HepG2 (cell line): ENCODE measurements around the gene PEAK1. TPM values are rescaled to one million over a fixed set of nuclear protein-coding genes. Genes with fewer than 3 reads are reported as not detected.

Source experiments
- ATF1 ChIP-seq: IDR thresholded peaks from 2 replicates; pipeline ENCODE4 v1.6.1; 2016; ENCODE audit warnings: mild to moderate bottlenecking, control low read depth
- ETV6 ChIP-seq: sonication (generic); formaldehyde crosslinking; conservative IDR thresholded peaks from 2 replicates; pipeline ENCODE4 v1.4.0; 2020; ENCODE audit warnings: missing genetic modification reagents
- FOXM1 ChIP-seq: sonication (generic); formaldehyde crosslinking; IDR thresholded peaks from 2 replicates; pipeline ENCODE4 v1.5.0; 2020; ENCODE audit warnings: missing genetic modification reagents
- MED8 ChIP-seq: sonication (generic); formaldehyde crosslinking; IDR thresholded peaks from 2 replicates; pipeline ENCODE4 v1.8.1; 2023; ENCODE audit warnings: mild to moderate bottlenecking, missing genetic modification reagents; ENCODE audit not compliant: insufficient replicate concordance
- PPARG ChIP-seq: conservative IDR thresholded peaks from 2 replicates; pipeline ENCODE4 v1.6.1; 2016; ENCODE audit warnings: missing biosample characterization, missing genetic modification reagents
- RCOR2 ChIP-seq: IDR thresholded peaks from 2 replicates; pipeline ENCODE4 v1.6.1; 2016; ENCODE audit warnings: missing biosample characterization, missing genetic modification reagents
- RFX1 ChIP-seq: fragments of 450-650 bp; IDR thresholded peaks from 2 replicates; pipeline ENCODE4 v1.6.1; 2017
- RFXANK ChIP-seq: IDR thresholded peaks from 2 replicates; pipeline ENCODE4 v1.6.1; 2016
- RORA ChIP-seq: sonication (generic); formaldehyde crosslinking; IDR thresholded peaks from 2 replicates; pipeline ENCODE4 v1.5.0; 2020; ENCODE audit warnings: mild to moderate bottlenecking, missing genetic modification reagents, moderate library complexity
- YY1 ChIP-seq: IDR thresholded peaks from 2 replicates; pipeline ENCODE4 v1.6.1; 2011; ENCODE audit warnings: low read length, low read depth, moderate library complexity, mild to moderate bottlenecking; ENCODE audit not compliant: insufficient read depth, insufficient replicate concordance
- ZNF501 ChIP-seq: sonication (generic); formaldehyde crosslinking; IDR thresholded peaks from 2 replicates; pipeline ENCODE4 v1.5.1; 2020; ENCODE audit warnings: mild to moderate bottlenecking, moderate library complexity, missing genetic modification reagents
- ZNF558 ChIP-seq: sonication (generic); formaldehyde crosslinking; IDR thresholded peaks from 2 replicates; pipeline ENCODE4 v1.9.0; 2022; ENCODE audit warnings: mild to moderate bottlenecking, missing genetic modification reagents, borderline replicate concordance
- ZNF816 ChIP-seq: sonication (generic); formaldehyde crosslinking; IDR thresholded peaks from 2 replicates; pipeline ENCODE4 v1.8.0; 2022; ENCODE audit warnings: missing genetic modification reagents, mild to moderate bottlenecking, borderline replicate concordance
- polyA plus RNA-seq, 8 experiments: library from polyadenylated mRNA; depleted of rRNA in 3 of 8; stranded (reverse) in 7 of 8; unstranded in 1 of 8; fragments of >200 nt; fragmentation: Illumina TruSeq in 4 of 8; extraction: Trizol in 4 of 8; gene quantifications; 2 replicates each; pipeline versions ENCODE4 v1.2.1 to v1.2.3, GENCODE V29; 2011 to 2016; ENCODE audit warnings: low read depth in 4 of 8, missing spikeins in 1 of 8, mixed read lengths in 1 of 8; ENCODE audit not compliant: insufficient read depth in 1 of 8
- total RNA-seq, 5 experiments: library from RNA; depleted of rRNA; stranded (reverse); fragments of >200 nt; fragmentation: Illumina TruSeq; extraction: Trizol; gene quantifications; 2 replicates each; pipeline ENCODE4 v1.2.3, GENCODE V29; 2016; ENCODE audit warnings: low read depth in 1 of 5
- TF ChIP-seq, protein P1 (sequence below): sonication (generic); formaldehyde crosslinking; IDR thresholded peaks from 2 replicates; pipeline ENCODE4 v1.5.1; 2020; ENCODE audit warnings: mild to moderate bottlenecking, missing genetic modification reagents, moderate library complexity
- TF ChIP-seq, protein P2 (sequence below): sonication (generic); formaldehyde crosslinking; IDR thresholded peaks from 2 replicates; pipeline ENCODE4 v1.4.0; 2020; ENCODE audit warnings: mild to moderate bottlenecking, missing genetic modification reagents
- TF ChIP-seq, protein P3 (sequence below): IDR thresholded peaks from 2 replicates; pipeline ENCODE4 v1.6.1; 2016; ENCODE audit warnings: mild to moderate bottlenecking, missing biosample characterization, missing genetic modification reagents
- TF ChIP-seq, protein P4 (sequence below): sonication (generic); formaldehyde crosslinking; IDR thresholded peaks from 2 replicates; pipeline ENCODE4 v1.4.0; 2020; ENCODE audit warnings: missing genetic modification reagents, borderline replicate concordance
- TF ChIP-seq, protein P5 (sequence below): sonication (generic); formaldehyde crosslinking; IDR thresholded peaks from 2 replicates; pipeline ENCODE4 v1.4.0; 2020; ENCODE audit warnings: missing genetic modification reagents

PEAK1 gene
- total and polyA plus RNA-seq, 2 of the 13 experiments (the other 11 are each of a cell fraction or from before 2014, with no cell fraction given), result 6.0 to 6.6 TPM

DNA sequence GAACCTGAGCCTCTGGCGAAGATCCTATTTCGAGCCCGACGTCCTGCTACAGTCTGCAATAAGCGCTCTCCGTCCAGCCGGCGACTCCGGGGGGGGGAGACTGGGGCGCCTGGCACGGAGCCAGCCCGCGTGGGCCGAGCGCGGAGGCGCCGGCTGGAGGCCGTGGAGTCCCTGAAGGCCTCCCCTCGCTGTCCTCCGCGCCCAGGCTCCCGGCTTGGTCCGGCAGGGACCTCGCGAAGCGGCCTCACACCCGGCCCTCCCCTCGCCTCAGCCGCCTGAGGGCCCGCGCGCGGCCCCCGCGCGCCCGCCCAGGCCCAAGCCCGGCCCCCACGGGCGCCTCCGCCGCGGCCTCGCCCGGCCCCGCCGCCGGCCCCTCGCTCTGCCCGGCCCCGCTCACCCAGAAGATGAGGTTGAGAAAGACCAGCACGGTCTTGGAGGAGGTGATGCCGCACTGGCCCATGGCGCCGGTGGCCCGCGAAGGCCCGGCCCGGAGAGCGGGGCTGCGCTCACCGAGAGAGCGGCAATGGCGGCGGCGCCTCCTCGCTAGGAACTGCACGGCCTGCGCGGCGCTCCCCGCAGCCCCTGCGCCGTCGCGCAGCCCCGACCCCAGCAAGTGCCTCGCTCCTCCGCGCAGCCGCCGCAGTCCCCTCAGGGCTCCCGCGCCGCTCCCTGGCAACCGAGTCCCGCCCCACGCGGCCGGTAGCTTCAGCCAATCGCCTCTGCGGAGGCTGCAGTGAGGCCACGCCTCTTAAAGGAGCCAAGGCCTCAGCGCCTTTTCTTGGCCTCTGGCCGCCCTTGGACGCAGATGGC, 349.2 kb downstream of the PEAK1 start, which contains the start of gene TSPAN3 (continued):
- TF ChIP-seq, protein P1, sequence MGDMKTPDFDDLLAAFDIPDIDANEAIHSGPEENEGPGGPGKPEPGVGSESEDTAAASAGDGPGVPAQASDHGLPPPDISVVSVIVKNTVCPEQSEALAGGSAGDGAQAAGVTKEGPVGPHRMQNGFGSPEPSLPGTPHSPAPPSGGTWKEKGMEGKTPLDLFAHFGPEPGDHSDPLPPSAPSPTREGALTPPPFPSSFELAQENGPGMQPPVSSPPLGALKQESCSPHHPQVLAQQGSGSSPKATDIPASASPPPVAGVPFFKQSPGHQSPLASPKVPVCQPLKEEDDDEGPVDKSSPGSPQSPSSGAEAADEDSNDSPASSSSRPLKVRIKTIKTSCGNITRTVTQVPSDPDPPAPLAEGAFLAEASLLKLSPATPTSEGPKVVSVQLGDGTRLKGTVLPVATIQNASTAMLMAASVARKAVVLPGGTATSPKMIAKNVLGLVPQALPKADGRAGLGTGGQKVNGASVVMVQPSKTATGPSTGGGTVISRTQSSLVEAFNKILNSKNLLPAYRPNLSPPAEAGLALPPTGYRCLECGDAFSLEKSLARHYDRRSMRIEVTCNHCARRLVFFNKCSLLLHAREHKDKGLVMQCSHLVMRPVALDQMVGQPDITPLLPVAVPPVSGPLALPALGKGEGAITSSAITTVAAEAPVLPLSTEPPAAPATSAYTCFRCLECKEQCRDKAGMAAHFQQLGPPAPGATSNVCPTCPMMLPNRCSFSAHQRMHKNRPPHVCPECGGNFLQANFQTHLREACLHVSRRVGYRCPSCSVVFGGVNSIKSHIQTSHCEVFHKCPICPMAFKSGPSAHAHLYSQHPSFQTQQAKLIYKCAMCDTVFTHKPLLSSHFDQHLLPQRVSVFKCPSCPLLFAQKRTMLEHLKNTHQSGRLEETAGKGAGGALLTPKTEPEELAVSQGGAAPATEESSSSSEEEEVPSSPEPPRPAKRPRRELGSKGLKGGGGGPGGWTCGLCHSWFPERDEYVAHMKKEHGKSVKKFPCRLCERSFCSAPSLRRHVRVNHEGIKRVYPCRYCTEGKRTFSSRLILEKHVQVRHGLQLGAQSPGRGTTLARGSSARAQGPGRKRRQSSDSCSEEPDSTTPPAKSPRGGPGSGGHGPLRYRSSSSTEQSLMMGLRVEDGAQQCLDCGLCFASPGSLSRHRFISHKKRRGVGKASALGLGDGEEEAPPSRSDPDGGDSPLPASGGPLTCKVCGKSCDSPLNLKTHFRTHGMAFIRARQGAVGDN (CRISPR knock-in tag), result peak; percentile 79
- TF ChIP-seq ZNF558 (CRISPR knock-in tag) (no peak; the same call in 1 of the 2 replicates), MED8 (no peak), RFXANK (CRISPR knock-in tag) (0 out of 2 replicates have a peak, but pooled peaks have one; percentile 74), FOXM1 (CRISPR knock-in tag) (no peak), RCOR2 (CRISPR knock-in tag) (no peak), ZNF501 (CRISPR knock-in tag) (0 out of 2 replicates have a peak, but pooled peaks have one; percentile 3), YY1 (peak; percentile 91), ETV6 (CRISPR knock-in tag) (no peak; the same call in 1 of the 2 replicates), ZNF816 (peak; percentile 75; the same call in 1 of the 2 replicates), PPARG (CRISPR knock-in tag) (0 out of 2 replicates have a peak, but pooled peaks have one; percentile 43), RFX1 (peak; percentile 79), ATF1 (no peak), RORA (CRISPR knock-in tag) (no peak)
- TF ChIP-seq, protein P2, sequence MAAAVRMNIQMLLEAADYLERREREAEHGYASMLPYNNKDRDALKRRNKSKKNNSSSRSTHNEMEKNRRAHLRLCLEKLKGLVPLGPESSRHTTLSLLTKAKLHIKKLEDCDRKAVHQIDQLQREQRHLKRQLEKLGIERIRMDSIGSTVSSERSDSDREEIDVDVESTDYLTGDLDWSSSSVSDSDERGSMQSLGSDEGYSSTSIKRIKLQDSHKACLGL (CRISPR knock-in tag), result peak; percentile 13; the same call in 1 of the 2 replicates
- TF ChIP-seq, protein P3, sequence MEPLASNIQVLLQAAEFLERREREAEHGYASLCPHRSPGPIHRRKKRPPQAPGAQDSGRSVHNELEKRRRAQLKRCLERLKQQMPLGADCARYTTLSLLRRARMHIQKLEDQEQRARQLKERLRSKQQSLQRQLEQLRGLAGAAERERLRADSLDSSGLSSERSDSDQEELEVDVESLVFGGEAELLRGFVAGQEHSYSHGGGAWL (CRISPR knock-in tag), result 0 out of 2 replicates have a peak, but pooled peaks have one; percentile 13
- TF ChIP-seq, protein P4, sequence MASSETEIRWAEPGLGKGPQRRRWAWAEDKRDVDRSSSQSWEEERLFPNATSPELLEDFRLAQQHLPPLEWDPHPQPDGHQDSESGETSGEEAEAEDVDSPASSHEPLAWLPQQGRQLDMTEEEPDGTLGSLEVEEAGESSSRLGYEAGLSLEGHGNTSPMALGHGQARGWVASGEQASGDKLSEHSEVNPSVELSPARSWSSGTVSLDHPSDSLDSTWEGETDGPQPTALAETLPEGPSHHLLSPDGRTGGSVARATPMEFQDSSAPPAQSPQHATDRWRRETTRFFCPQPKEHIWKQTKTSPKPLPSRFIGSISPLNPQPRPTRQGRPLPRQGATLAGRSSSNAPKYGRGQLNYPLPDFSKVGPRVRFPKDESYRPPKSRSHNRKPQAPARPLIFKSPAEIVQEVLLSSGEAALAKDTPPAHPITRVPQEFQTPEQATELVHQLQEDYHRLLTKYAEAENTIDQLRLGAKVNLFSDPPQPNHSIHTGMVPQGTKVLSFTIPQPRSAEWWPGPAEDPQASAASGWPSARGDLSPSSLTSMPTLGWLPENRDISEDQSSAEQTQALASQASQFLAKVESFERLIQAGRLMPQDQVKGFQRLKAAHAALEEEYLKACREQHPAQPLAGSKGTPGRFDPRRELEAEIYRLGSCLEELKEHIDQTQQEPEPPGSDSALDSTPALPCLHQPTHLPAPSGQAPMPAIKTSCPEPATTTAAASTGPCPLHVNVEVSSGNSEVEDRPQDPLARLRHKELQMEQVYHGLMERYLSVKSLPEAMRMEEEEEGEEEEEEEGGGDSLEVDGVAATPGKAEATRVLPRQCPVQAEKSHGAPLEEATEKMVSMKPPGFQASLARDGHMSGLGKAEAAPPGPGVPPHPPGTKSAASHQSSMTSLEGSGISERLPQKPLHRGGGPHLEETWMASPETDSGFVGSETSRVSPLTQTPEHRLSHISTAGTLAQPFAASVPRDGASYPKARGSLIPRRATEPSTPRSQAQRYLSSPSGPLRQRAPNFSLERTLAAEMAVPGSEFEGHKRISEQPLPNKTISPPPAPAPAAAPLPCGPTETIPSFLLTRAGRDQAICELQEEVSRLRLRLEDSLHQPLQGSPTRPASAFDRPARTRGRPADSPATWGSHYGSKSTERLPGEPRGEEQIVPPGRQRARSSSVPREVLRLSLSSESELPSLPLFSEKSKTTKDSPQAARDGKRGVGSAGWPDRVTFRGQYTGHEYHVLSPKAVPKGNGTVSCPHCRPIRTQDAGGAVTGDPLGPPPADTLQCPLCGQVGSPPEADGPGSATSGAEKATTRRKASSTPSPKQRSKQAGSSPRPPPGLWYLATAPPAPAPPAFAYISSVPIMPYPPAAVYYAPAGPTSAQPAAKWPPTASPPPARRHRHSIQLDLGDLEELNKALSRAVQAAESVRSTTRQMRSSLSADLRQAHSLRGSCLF (CRISPR knock-in tag), result no peak
- TF ChIP-seq, protein P5, sequence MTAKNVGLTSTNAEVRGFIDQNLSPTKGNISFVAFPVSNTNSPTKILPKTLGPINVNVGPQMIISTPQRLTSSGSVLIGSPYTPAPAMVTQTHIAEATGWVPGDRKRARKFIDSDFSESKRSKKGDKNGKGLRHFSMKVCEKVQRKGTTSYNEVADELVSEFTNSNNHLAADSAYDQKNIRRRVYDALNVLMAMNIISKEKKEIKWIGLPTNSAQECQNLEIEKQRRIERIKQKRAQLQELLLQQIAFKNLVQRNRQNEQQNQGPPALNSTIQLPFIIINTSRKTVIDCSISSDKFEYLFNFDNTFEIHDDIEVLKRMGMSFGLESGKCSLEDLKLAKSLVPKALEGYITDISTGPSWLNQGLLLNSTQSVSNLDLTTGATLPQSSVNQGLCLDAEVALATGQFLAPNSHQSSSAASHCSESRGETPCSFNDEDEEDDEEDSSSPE, result peak; percentile 80
